Activated B cell treated with CpG ODN at 0.5 μM for 24 hours (primary cell): ENCODE data around the gene SRGAP3. TPM values are rescaled to one million over a fixed set of nuclear protein-coding genes. Genes with fewer than 3 reads are reported as not detected.

ENCODE experiments used
- ATAC-seq: fragments of 200-7000 bp; cut with Tn5 transposase; one replicate; pipeline ENCODE4 v1.10.0; 2021; ENCODE audit warnings: low read depth, mild to moderate bottlenecking, moderate library complexity
- CTCF ChIA-PET: fragments of 350-600 bp; sonication (Branson Sonifier 250); formaldehyde crosslinking; loops from one replicate; lab custom pipeline; 2021; ENCODE audit warnings: antibody characterized with exemption; lab: Charles Lee
- POLR2A ChIA-PET: fragments of 350-600 bp; sonication (Branson Sonifier 250); formaldehyde crosslinking; loops from one replicate; lab custom pipeline; 2021; ENCODE audit warnings: antibody characterized with exemption; lab: Charles Lee
- DNase-seq: peaks from one replicate; pipeline ENCODE4 v3.0.0; 2022
- H3K27ac Mint-ChIP-seq: one replicate; pipeline ENCODE4 v1.8.0; 2020; ENCODE audit warnings: mixed read lengths
- H3K27me3 Mint-ChIP-seq: one replicate; pipeline ENCODE4 v1.8.0; 2021; ENCODE audit warnings: mixed read lengths
- H3K36me3 Mint-ChIP-seq: one replicate; pipeline ENCODE4 v1.8.0; 2021; ENCODE audit warnings: low read depth, mixed read lengths
- H3K4me1 Mint-ChIP-seq: one replicate; pipeline ENCODE4 v1.8.0; 2021; ENCODE audit warnings: mixed read lengths
- H3K4me3 Mint-ChIP-seq: one replicate; pipeline ENCODE4 v1.8.0; 2020; ENCODE audit warnings: mild to moderate bottlenecking, mixed read lengths
- H3K9me3 Mint-ChIP-seq: one replicate; pipeline ENCODE4 v1.8.0; 2020; ENCODE audit warnings: mixed read lengths
- intact Hi-C: fragments of 100-400 bp; cut with micrococcal nuclease; formaldehyde crosslinking; loops from one replicate; pipeline ENCODE4 v1.15.1; 2024
- total RNA-seq: library from RNA; stranded (reverse); gene quantifications from 2 replicates; pipeline ENCODE4 v1.2.3, GENCODE V29; 2022
- TF ChIP-seq, protein P1 (sequence below): fragments of 200-600 bp; IDR thresholded peaks from one replicate; pipeline ENCODE4 v1.8.0; 2022; ENCODE audit warnings: antibody characterized with exemption, mild to moderate bottlenecking

The SRGAP3 gene
- total RNA-seq, 1 donor from 2014 or later: 0.58 TPM

DNA sequence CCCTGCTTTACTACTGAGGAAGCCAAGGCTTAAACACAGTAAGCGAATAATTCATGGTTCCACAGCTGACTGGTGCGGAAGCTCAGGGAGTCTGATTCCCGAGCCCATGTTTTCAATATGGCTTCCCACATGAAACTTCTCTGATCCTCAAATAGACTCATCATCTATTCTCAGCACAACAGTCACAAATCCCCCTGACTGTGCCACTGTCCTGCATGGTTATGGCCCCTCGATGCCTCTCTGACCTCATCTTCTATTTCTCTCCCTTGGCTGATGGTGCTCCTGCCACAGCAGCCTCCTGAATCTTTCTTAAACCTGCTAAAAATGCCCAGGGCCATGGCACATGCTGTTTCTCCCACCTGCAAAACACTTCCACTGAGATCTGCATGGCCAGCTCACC lies 43.2 kb downstream of the SRGAP3 start:
- ATAC-seq: no peak
- TF ChIP-seq, protein P1, sequence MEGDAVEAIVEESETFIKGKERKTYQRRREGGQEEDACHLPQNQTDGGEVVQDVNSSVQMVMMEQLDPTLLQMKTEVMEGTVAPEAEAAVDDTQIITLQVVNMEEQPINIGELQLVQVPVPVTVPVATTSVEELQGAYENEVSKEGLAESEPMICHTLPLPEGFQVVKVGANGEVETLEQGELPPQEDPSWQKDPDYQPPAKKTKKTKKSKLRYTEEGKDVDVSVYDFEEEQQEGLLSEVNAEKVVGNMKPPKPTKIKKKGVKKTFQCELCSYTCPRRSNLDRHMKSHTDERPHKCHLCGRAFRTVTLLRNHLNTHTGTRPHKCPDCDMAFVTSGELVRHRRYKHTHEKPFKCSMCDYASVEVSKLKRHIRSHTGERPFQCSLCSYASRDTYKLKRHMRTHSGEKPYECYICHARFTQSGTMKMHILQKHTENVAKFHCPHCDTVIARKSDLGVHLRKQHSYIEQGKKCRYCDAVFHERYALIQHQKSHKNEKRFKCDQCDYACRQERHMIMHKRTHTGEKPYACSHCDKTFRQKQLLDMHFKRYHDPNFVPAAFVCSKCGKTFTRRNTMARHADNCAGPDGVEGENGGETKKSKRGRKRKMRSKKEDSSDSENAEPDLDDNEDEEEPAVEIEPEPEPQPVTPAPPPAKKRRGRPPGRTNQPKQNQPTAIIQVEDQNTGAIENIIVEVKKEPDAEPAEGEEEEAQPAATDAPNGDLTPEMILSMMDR: no peak
- DNase-seq: no peak
- Mint-ChIP-seq H3K36me3 (no peaks in the 10 kb centered on the region), H3K4me3 (no peak overlapping the region), H3K4me1 (no peaks in the 10 kb centered on the region), H3K9me3 (no peaks in the 10 kb centered on the region), H3K27me3 (peaks cover 5% of the 10 kb centered on the region), H3K27ac (no peak overlapping the region)
- ChIA-PET CTCF (no interaction called here), POLR2A (no interaction called here)
- intact Hi-C loops: no loop called here

DNA sequence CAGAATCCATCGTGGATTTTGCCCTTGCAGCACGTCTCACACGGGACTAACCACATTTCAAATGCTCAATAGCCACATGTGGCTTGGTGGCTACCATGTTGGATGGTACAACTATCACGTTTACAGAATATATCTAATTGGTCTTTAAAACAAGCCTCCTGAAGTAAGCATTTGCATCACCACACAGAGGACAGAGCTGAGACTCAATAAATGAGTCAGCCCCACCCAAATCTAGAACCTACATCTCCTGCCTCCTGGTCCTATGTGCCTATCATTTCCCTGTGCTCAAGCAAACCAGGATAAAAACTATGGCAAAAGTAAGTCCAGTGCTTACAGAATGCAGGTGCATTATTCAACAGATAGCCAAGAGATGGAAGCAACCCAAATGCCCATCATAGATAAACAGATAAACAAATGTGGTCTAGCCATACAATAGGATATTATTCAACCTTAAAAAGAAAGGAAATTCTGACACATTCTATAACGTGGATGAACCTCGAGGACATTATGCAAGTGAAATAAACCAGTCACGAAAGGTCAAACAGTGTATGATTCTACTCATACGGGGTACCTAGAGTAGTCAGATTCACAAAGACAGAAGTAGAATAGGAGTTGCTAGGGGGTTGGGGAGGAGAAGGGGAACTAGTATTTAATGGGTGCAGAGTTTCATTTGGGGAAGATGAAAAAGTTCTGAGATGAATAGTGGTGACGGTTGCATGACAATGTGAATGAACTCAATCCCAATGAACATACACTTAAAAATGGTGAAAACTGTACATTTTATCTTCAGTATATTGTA lies 43.9 kb downstream of the SRGAP3 start:
- CTCF ChIA-PET: no interaction called here
- no peak overlapping the region for H3K27ac Mint-ChIP-seq

DNA sequence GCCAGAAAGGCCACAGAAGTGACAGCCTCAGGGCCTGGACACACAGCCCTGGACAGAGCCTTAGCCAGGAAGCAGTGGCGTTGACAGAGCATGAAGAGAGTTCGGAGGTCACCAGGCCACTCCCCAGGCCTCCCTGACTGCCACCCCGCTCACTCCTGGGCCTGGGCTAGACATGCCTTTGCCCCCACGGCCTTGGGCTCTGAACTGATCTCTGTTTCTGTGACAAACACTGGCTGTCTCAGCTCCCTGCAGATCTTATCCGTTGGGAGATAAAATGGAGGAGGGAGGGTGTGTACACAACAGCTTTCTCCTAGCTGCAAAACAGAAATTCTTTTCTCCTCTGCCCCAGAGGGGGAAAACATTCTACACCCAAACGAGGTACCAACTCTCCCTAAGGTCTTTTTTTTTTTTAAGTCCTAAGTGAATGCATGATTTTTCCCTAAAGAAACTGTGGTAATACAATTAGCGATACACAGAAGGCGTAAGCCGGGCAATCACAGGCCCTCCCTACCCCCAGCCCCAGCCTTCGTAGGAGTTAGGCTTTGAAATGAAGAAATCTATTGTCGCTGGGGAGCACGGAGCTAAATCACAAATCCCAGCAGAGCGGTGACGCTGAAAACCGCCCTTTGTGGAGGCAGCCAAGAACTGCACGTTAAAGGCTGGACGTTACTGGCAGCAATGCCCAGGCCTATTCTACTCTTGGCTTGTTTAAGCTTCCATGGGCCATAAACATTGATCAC lies 45.0 kb downstream of the SRGAP3 start:
- no peaks in the 10 kb centered on the region for H3K36me3 Mint-ChIP-seq
- ATAC-seq (no peak), DNase-seq (no peak)
- ChIA-PET POLR2A (no interaction called here), CTCF (no interaction called here)
- no peak overlapping the region for H3K4me3 Mint-ChIP-seq
- H3K9me3 Mint-ChIP-seq: no peaks in the 10 kb centered on the region
- H3K27me3 Mint-ChIP-seq: peaks cover 5% of the 10 kb centered on the region
- intact Hi-C loops: no loop called here
- TF ChIP-seq, protein P1: no peak
- H3K4me1 Mint-ChIP-seq: no peaks in the 10 kb centered on the region
- no peak overlapping the region for H3K27ac Mint-ChIP-seq

More for the DNA sequence above, 43.9 kb downstream of the SRGAP3 start:
- DNase-seq: no peak
- TF ChIP-seq, protein P1: no peak
- H3K4me1 Mint-ChIP-seq: no peaks in the 10 kb centered on the region
- peaks cover 5% of the 10 kb centered on the region for H3K27me3 Mint-ChIP-seq
- H3K4me3 Mint-ChIP-seq: no peak overlapping the region
- H3K9me3 Mint-ChIP-seq: no peaks in the 10 kb centered on the region
- POLR2A ChIA-PET: no interaction called here
- no peak for ATAC-seq
- no peaks in the 10 kb centered on the region for H3K36me3 Mint-ChIP-seq
- intact Hi-C loops: no loop called here

DNA sequence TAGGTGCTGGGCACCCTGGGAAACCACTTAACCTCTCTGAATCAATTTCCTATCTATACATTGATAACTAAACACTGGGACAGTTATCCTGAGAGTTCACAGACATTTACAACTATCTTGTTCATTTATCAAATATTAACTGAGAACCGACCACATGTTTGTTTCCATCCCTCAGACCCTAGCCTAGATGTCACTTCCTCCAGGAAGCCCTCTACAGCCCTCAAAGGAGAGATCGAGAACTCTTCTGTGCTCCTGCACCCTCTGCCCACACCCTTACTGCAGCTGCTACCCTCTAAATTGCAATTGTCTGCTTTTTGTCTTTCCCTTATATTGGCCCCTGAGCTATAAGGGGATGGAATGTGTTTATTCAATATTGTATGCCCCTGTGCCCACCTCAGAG lies 46.1 kb downstream of the SRGAP3 start:
- no peak overlapping the region for H3K4me3 Mint-ChIP-seq
- ChIA-PET CTCF (no interaction called here), POLR2A (no interaction called here)
- intact Hi-C loops: no loop called here
- DNase-seq: no peak
- no peaks in the 10 kb centered on the region for H3K36me3 Mint-ChIP-seq
- TF ChIP-seq, protein P1: no peak
- no peak for ATAC-seq
- no peaks in the 10 kb centered on the region for H3K9me3 Mint-ChIP-seq
- H3K4me1 Mint-ChIP-seq: no peaks in the 10 kb centered on the region
- peaks cover 5% of the 10 kb centered on the region for H3K27me3 Mint-ChIP-seq
- H3K27ac Mint-ChIP-seq: no peak overlapping the region

DNA sequence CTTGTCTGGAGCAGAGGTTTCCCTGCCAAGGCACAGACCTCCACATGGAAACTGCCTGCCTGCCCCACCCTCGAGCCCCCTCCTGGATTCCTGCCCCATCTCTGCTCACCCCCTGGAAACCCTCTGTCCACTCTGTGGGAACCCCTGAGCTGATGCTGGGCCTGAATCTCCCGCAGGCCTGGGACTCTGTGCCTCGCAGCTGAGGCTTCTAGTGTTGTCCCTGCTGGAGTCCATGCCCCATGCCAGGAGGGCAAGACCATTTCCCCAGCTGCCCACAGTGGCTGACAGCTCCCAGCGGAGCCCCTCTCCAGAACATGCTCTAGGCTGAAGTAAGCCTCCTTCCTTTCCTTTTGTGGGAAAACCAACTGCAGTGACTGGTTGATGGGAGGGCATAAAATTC lies 46.9 kb downstream of the SRGAP3 start:
- H3K27ac Mint-ChIP-seq: no peak overlapping the region
- ChIA-PET CTCF (no interaction called here), POLR2A (no interaction called here)
- ATAC-seq: no peak
- H3K4me3 Mint-ChIP-seq: no peak overlapping the region
- TF ChIP-seq, protein P1: no peak
- intact Hi-C loops: no loop called here
- no peaks in the 10 kb centered on the region for H3K36me3 Mint-ChIP-seq
- H3K27me3 Mint-ChIP-seq: peaks cover 5% of the 10 kb centered on the region
- H3K9me3 Mint-ChIP-seq: no peaks in the 10 kb centered on the region
- DNase-seq: no peak
- no peaks in the 10 kb centered on the region for H3K4me1 Mint-ChIP-seq
